Neural cell (in vitro differentiated cells): ENCODE results near the gene EVL. TPM values are rescaled to one million over a fixed set of nuclear protein-coding genes. Genes with fewer than 3 reads are reported as not detected.

Experiments used
- H2AFZ ChIP-seq: fragments of 200-600, 300-800 bp; sonication (generic), shearing (Covaris generic); 2 replicates; pipeline ENCODE4 v1.6.0; 2014; ENCODE audit warnings: low read depth, mild to moderate bottlenecking, antibody characterized with exemption, low read length, moderate library complexity
- H3F3A ChIP-seq: fragments of 200-600 bp; shearing (Covaris generic); 2 replicates; pipeline ENCODE4 v1.6.1; 2016; ENCODE audit warnings: mild to moderate bottlenecking, moderate library complexity, mixed read lengths, antibody characterized with exemption, low read length; ENCODE audit not compliant: insufficient read depth, poor library complexity, severe bottlenecking
- H3K27ac ChIP-seq: fragments of 200-600, 300-800 bp; sonication (generic), shearing (Covaris generic); 2 replicates; pipeline ENCODE4 v1.5.1; 2014; ENCODE audit warnings: mild to moderate bottlenecking, low read length, moderate library complexity
- H3K27me3 ChIP-seq: fragments of 300-800, 200-600 bp; sonication (generic), shearing (Covaris generic); 2 replicates; pipeline ENCODE4 v1.6.0; 2014; ENCODE audit warnings: mild to moderate bottlenecking, low read depth, low read length, moderate library complexity; ENCODE audit not compliant: insufficient read depth
- H3K36me3 ChIP-seq: fragments of 300-800, 200-600 bp; sonication (generic), shearing (Covaris generic); 2 replicates; pipeline ENCODE4 v1.5.1; 2014; ENCODE audit warnings: mild to moderate bottlenecking, antibody characterized with exemption, low read length, moderate library complexity; ENCODE audit not compliant: insufficient read depth
- H3K4me2 ChIP-seq: fragments of 300-800, 200-600 bp; sonication (generic), shearing (Covaris generic); 2 replicates; pipeline ENCODE4 v1.6.0; 2014; ENCODE audit warnings: mild to moderate bottlenecking, low read length
- H3K4me3 ChIP-seq: fragments of 300-800, 200-600 bp; sonication (generic), shearing (Covaris generic); 2 replicates; pipeline ENCODE4 v1.5.1; 2014; ENCODE audit warnings: mild to moderate bottlenecking, low read length, moderate library complexity
- H3K79me2 ChIP-seq: fragments of 200-600 bp; shearing (Covaris generic); replicated peaks from 2 replicates; pipeline ENCODE4 v1.6.0; 2014; ENCODE audit warnings: mild to moderate bottlenecking, low read length, moderate library complexity; ENCODE audit not compliant: insufficient read depth
- H3K9ac ChIP-seq: fragments of 300-800, 200-600 bp; sonication (generic), shearing (Covaris generic); 2 replicates; pipeline ENCODE4 v1.6.1; 2016; ENCODE audit warnings: mild to moderate bottlenecking, low read length, mixed read lengths
- H3K9me2 ChIP-seq: fragments of 200-600 bp; shearing (Covaris generic); 2 replicates; pipeline ENCODE4 v1.6.1; 2016; ENCODE audit warnings: mild to moderate bottlenecking, low read length, mixed read lengths; ENCODE audit not compliant: insufficient read depth
- H3K9me3 ChIP-seq: fragments of 200-600, 300-800 bp; sonication (generic), shearing (Covaris generic); 2 replicates; pipeline ENCODE4 v1.6.1; 2016; ENCODE audit warnings: mild to moderate bottlenecking, mixed run types, low read length, moderate library complexity, mixed read lengths
- H4K20me1 ChIP-seq: fragments of 200-600 bp; shearing (Covaris generic); 2 replicates; pipeline ENCODE4 v1.6.1; 2016; ENCODE audit warnings: mild to moderate bottlenecking, mixed run types; ENCODE audit not compliant: insufficient read depth
- CTCF ChIP-seq: fragments of 450-650 bp; IDR thresholded peaks from 2 replicates; pipeline ENCODE4 v1.5.1; 2014; ENCODE audit warnings: antibody characterized with exemption, mild to moderate bottlenecking, moderate library complexity; ENCODE audit not compliant: poor library complexity, severe bottlenecking
- EP300 ChIP-seq: fragments of 450-650 bp; conservative IDR thresholded peaks from 2 replicates; pipeline ENCODE4 v1.6.1; 2014; ENCODE audit warnings: antibody characterized with exemption, mild to moderate bottlenecking, moderate library complexity; ENCODE audit not compliant: poor library complexity, severe bottlenecking
- EZH2 ChIP-seq: fragments of 200-600, 300-800 bp; shearing (Covaris generic), sonication (generic); IDR thresholded peaks from 2 replicates; pipeline ENCODE4 v1.6.1; 2014; ENCODE audit warnings: antibody characterized with exemption, low read length, borderline replicate concordance, mild to moderate bottlenecking; ENCODE audit not compliant: insufficient read depth, poor library complexity, severe bottlenecking
- MXI1 ChIP-seq: fragments of 450-650 bp; conservative IDR thresholded peaks from 2 replicates; pipeline ENCODE4 v1.6.1; 2014; ENCODE audit warnings: antibody characterized with exemption, mild to moderate bottlenecking; ENCODE audit not compliant: poor library complexity, severe bottlenecking
- POLR2AphosphoS5 ChIP-seq: IDR thresholded peaks from 2 replicates; pipeline ENCODE4 v1.6.1; 2012
- RAD21 ChIP-seq: fragments of 450-650 bp; conservative IDR thresholded peaks from 2 replicates; pipeline ENCODE4 v1.6.1; 2014; ENCODE audit warnings: antibody characterized with exemption, mild to moderate bottlenecking, moderate library complexity
- REST ChIP-seq: IDR thresholded peaks from 2 replicates; pipeline ENCODE4 v1.6.1; 2012; ENCODE audit warnings: borderline replicate concordance
- SMC3 ChIP-seq: fragments of 450-650 bp; conservative IDR thresholded peaks from 2 replicates; pipeline ENCODE4 v1.6.1; 2014; ENCODE audit warnings: antibody characterized with exemption, mild to moderate bottlenecking, moderate library complexity; ENCODE audit not compliant: poor library complexity
- TAF1 ChIP-seq: IDR thresholded peaks from 2 replicates; pipeline ENCODE4 v1.6.1; 2012; ENCODE audit warnings: low read depth
- polyA plus RNA-seq: library from polyadenylated mRNA; depleted of rRNA; stranded (reverse); fragments of >200 nt; gene quantifications from 2 replicates; pipeline ENCODE4 v1.2.3, GENCODE V29; 2014

The EVL gene
- polyA plus RNA-seq, 1 donor from 2014 or later, result 387 TPM

DNA sequence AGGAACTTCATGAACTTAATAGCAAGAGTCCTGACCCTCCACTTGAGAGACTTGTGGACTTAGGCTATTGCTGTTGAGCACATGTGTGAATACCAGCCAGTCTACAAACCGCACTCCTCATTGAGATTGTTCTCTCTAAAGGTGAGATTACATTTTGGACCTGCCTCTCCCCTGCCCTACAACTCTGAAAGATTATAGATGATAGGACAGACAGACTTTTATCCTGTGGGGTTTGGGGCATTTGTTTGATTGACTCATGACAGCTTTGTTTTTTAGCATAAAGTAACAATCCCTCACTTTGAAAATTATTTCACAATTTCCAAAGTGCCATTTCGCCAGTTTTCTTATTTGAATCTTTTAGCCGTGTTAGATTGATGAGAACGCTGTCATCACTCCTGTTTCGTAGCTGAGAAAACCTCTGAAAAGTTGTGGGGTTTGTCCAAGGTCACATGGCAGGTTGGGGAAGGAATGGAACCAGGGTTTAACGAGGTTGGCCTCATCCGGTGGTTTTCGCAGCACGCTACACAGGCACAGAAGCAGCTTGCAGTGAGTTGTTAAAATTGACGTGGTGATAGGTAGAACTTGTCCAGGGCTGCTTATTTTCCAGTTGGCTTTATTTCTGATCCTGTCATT, 836 bp downstream of the EVL start (continued):
- TF ChIP-seq SMC3, result no peak
- no peak for TF ChIP-seq TAF1

DNA sequence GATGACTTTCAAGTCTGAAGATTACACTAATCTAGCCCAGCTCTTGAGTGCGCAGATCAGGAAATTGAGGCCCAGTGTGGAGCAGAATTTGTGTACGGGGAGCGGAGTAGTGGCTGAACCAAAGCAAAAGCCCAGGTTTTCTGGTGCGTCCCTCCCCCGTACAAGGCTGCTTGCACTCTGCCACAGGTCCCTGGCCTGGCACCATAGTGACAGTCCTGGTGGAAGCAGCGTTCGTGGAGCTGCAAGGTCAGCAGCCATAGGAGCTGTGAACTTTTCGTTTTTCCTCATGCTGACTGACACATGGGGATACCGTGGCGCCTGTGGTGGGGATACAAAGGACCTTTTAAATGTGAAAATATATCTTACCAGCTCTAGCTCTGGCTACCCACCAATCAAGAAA, 1.7 kb downstream of the EVL start:
- Histone ChIP-seq H3F3A (no peaks in the 10 kb centered on the region), H3K36me3 (no peaks in the 10 kb centered on the region), H3K4me3 (no peak overlapping the region), H3K79me2 (peaks cover 49% of the 10 kb centered on the region), H3K27ac (no peak overlapping the region), H3K4me2 (no peak overlapping the region), H3K9me3 (no peaks in the 10 kb centered on the region), H3K27me3 (no peaks in the 10 kb centered on the region), H3K9me2 (no peaks in the 10 kb centered on the region), H3K9ac (no peak overlapping the region), H4K20me1 (peaks cover 5% of the 10 kb centered on the region), H2AFZ (no peak overlapping the region)
- no peak for TF ChIP-seq TAF1
- no peak for TF ChIP-seq CTCF
- no peak for TF ChIP-seq EP300
- no peak for TF ChIP-seq RAD21
- no peak for TF ChIP-seq EZH2
- no peak for TF ChIP-seq POLR2AphosphoS5
- no peak for TF ChIP-seq MXI1
- TF ChIP-seq SMC3, result no peak
- TF ChIP-seq REST, result no peak

DNA sequence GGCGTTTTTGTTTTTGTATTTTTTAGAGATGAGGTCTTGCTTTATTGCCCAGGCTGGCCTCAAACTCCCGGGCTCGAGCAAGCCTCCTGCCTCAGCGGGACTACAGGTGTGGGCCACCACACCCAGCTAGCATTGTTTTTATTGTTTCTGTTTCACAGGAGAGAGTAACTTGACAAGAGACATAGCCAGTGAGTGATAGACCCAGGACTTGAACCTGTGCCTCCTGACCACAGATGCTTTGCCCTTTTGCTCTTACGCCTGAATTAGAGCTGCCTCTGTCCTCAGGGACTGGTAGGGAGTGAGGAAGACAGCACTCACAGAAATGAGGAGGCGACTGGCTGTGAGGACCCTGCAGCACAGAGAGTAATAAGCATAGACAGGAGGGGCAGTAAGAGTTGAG, 2.3 kb downstream of the EVL start:
- H3K9me3 ChIP-seq, result no peaks in the 10 kb centered on the region
- H3K9ac ChIP-seq, result no peak overlapping the region
- H3K4me3 ChIP-seq, result no peak overlapping the region
- peaks cover 5% of the 10 kb centered on the region for H4K20me1 ChIP-seq
- peaks cover 46% of the 10 kb centered on the region for H3K79me2 ChIP-seq
- no peak overlapping the region for H2AFZ ChIP-seq
- no peaks in the 10 kb centered on the region for H3K36me3 ChIP-seq
- no peaks in the 10 kb centered on the region for H3F3A ChIP-seq
- H3K27me3 ChIP-seq, result no peaks in the 10 kb centered on the region
- no peak overlapping the region for H3K27ac ChIP-seq
- no peak for TF ChIP-seq EP300
- no peak overlapping the region for H3K4me2 ChIP-seq
- H3K9me2 ChIP-seq, result no peaks in the 10 kb centered on the region
